Activated CD4-positive, alpha-beta T cell treated with anti-CD3 and anti-CD28 coated beads, Interleukin-10, Interleukin-2, amounts not matched to agents 100 ng/mL and 50 ng/mL, durations not matched to agents 16 hours and 8 hours (primary cell): ENCODE measurements around the gene ZNF341.

ENCODE experiments used
- DNase-seq: peaks from one replicate; pipeline ENCODE4 v3.0.0-alpha.2; 2020

The ZNF341 gene

GRCh38 chr20:33798444-33798843 is 66.6 kb downstream of the ZNF341 start:
- DNase-seq = no peak

- DNase-seq = no peak
These were observed 72.1 kb downstream of the ZNF341 start for GRCh38 chr20:33803921-33804337.

GRCh38 chr20:33808388-33808787 is 76.6 kb downstream of the ZNF341 start:
- DNase-seq = no peak

GRCh38 chr20:33810259-33810658 is 78.5 kb downstream of the ZNF341 start:
- DNase-seq = no peak

- peak; percentile 99 for DNase-seq
These were observed 79.3 kb downstream of the ZNF341 start, which contains the start of gene CHMP4B for GRCh38 chr20:33810885-33811775. Gene CHMP4B, plus strand, starts transcription at chr20:33811348. Its CDS starts 121 bp downstream, at chr20:33811469.

- DNase-seq = peak; percentile 10
These were observed 80.0 kb downstream of the ZNF341 start for GRCh38 chr20:33811776-33812151.

- peak; percentile 51 for DNase-seq
These were observed 80.5 kb downstream of the ZNF341 start for GRCh38 chr20:33812152-33812849.

GRCh38 chr20:33812908-33813462 is 81.2 kb downstream of the ZNF341 start:
- no peak for DNase-seq

GRCh38 chr20:33814238-33814712 is 82.5 kb downstream of the ZNF341 start:
- DNase-seq = peak; percentile 25

- DNase-seq = no peak
These were observed 83.9 kb downstream of the ZNF341 start for GRCh38 chr20:33815671-33816070.

- DNase-seq = no peak
These were observed 84.4 kb downstream of the ZNF341 start for GRCh38 chr20:33816191-33816590.

- no peak for DNase-seq
These were observed 85.6 kb downstream of the ZNF341 start for GRCh38 chr20:33817411-33817810.

GRCh38 chr20:33819456-33819855 is 87.7 kb downstream of the ZNF341 start:
- DNase-seq = no peak

- no peak for DNase-seq
These were observed 88.6 kb downstream of the ZNF341 start for GRCh38 chr20:33820362-33820761.

- DNase-seq = no peak
These were observed 89.6 kb downstream of the ZNF341 start for GRCh38 chr20:33821270-33821836.

GRCh38 chr20:33822423-33822822 is 90.6 kb downstream of the ZNF341 start:
- no peak for DNase-seq

GRCh38 chr20:33822991-33823390 is 91.2 kb downstream of the ZNF341 start:
- no peak for DNase-seq

GRCh38 chr20:33824852-33825251 is 93.1 kb downstream of the ZNF341 start:
- no peak for DNase-seq

- no peak for DNase-seq
These were observed 93.8 kb downstream of the ZNF341 start for GRCh38 chr20:33825340-33826269.

GRCh38 chr20:33826270-33826897 is 94.6 kb downstream of the ZNF341 start:
- DNase-seq = no peak

GRCh38 chr20:33827109-33827508 is 95.3 kb downstream of the ZNF341 start:
- no peak for DNase-seq
